H9 (cell line): Measurements from ENCODE around the gene MCM10. TPM values are rescaled to one million over a fixed set of nuclear protein-coding genes. Genes with fewer than 3 reads are reported as not detected.

Experiments
- DNase-seq: peaks from one replicate; pipeline ENCODE4 v3.0.0-alpha.2; 2017
- H2AFZ ChIP-seq: one replicate; pipeline ENCODE4 v1.6.1; 2013; ENCODE audit warnings: mild to moderate bottlenecking, low read length, control low read depth, moderate library complexity
- H2AK5ac ChIP-seq: 2 replicates; pipeline ENCODE4 v1.6.1; 2013; ENCODE audit warnings: low read length, control low read depth, mixed read lengths; ENCODE audit not compliant: insufficient read length
- H2BK120ac ChIP-seq: one replicate; pipeline ENCODE4 v1.6.1; 2013; ENCODE audit warnings: low read depth, mild to moderate bottlenecking, low read length, control low read depth, inconsistent platforms; ENCODE audit not compliant: poor library complexity, severe bottlenecking
- H2BK12ac ChIP-seq: 2 replicates; pipeline ENCODE4 v1.6.1; 2013; ENCODE audit warnings: low read length, control low read depth, mixed read lengths, low read depth; ENCODE audit not compliant: insufficient read length
- H2BK15ac ChIP-seq: 2 replicates; pipeline ENCODE4 v1.6.1; 2013; ENCODE audit warnings: low read depth, low read length, control low read depth
- H2BK20ac ChIP-seq: one replicate; pipeline ENCODE4 v1.6.1; 2013; ENCODE audit warnings: low read depth, mild to moderate bottlenecking, low read length, control low read depth, inconsistent platforms; ENCODE audit not compliant: poor library complexity, severe bottlenecking
- H2BK5ac ChIP-seq: 2 replicates; pipeline ENCODE4 v1.6.1; 2013; ENCODE audit warnings: low read length, control low read depth, mixed read lengths; ENCODE audit not compliant: insufficient read length
- H3K14ac ChIP-seq: 2 replicates; pipeline ENCODE4 v1.6.1; 2013; ENCODE audit warnings: low read length, control low read depth; ENCODE audit not compliant: insufficient read depth
- H3K18ac ChIP-seq: 2 replicates; pipeline ENCODE4 v1.6.1; 2013; ENCODE audit warnings: low read depth, mild to moderate bottlenecking, mixed read lengths, low read length, control low read depth; ENCODE audit not compliant: insufficient read length
- H3K23ac ChIP-seq: 2 replicates; pipeline ENCODE4 v1.6.1; 2013; ENCODE audit warnings: low read length, control low read depth, mixed read lengths, low read depth; ENCODE audit not compliant: insufficient read length
- H3K23me2 ChIP-seq: 2 replicates; pipeline ENCODE4 v1.6.1; 2013; ENCODE audit warnings: low read depth, mild to moderate bottlenecking, mixed read lengths, low read length, control low read depth; ENCODE audit not compliant: insufficient read length, poor library complexity, severe bottlenecking
- H3K27ac ChIP-seq: 2 replicates; pipeline ENCODE4 v1.5.1; 2013; ENCODE audit warnings: low read length, control low read depth, mixed read lengths, low read depth; ENCODE audit not compliant: insufficient read length
- H3K27me3 ChIP-seq: 2 replicates; pipeline ENCODE4 v1.6.1; 2013; ENCODE audit warnings: low read length, control low read depth, inconsistent platforms; ENCODE audit not compliant: insufficient read depth
- H3K4ac ChIP-seq: 2 replicates; pipeline ENCODE4 v1.6.1; 2013; ENCODE audit warnings: low read depth, mild to moderate bottlenecking, control low read depth, inconsistent platforms, low read length, moderate library complexity
- H3K4me1 ChIP-seq: 2 replicates; pipeline ENCODE4 v1.6.1; 2013; ENCODE audit warnings: low read length, control low read depth, inconsistent platforms; ENCODE audit not compliant: insufficient read depth
- H3K4me2 ChIP-seq: 2 replicates; pipeline ENCODE4 v1.6.1; 2013; ENCODE audit warnings: low read length, control low read depth, mixed read lengths; ENCODE audit not compliant: insufficient read length, insufficient read depth
- H3K56ac ChIP-seq: 2 replicates; pipeline ENCODE4 v1.6.1; 2013; ENCODE audit warnings: low read depth, mild to moderate bottlenecking, mixed read lengths, low read length, control low read depth; ENCODE audit not compliant: insufficient read length
- H3K79me1 ChIP-seq: 2 replicates; pipeline ENCODE4 v1.6.1; 2013; ENCODE audit warnings: low read depth, mild to moderate bottlenecking, moderate library complexity, low read length, control low read depth, inconsistent platforms; ENCODE audit not compliant: insufficient read depth, poor library complexity, severe bottlenecking
- H3K79me2 ChIP-seq: 2 replicates; pipeline ENCODE4 v1.6.1; 2013; ENCODE audit warnings: low read length, control low read depth, inconsistent platforms; ENCODE audit not compliant: insufficient read depth
- H3K9ac ChIP-seq: 2 replicates; pipeline ENCODE4 v1.6.1; 2013; ENCODE audit warnings: low read length, control low read depth, mixed read lengths; ENCODE audit not compliant: insufficient read length; ENCODE audit errors: extremely low read depth
- H3K9me3 ChIP-seq: one replicate; pipeline ENCODE4 v1.6.1; 2013; ENCODE audit warnings: low read depth, low read length, inconsistent platforms; ENCODE audit not compliant: control insufficient read depth
- H3T11ph ChIP-seq: one replicate; pipeline ENCODE4 v1.6.1; 2013; ENCODE audit warnings: mild to moderate bottlenecking, low read length, control low read depth, inconsistent platforms
- H4K20me1 ChIP-seq: one replicate; pipeline ENCODE4 v1.6.1; 2013; ENCODE audit not compliant: control insufficient read depth, insufficient read length, insufficient read depth
- H4K5ac ChIP-seq: 2 replicates; pipeline ENCODE4 v1.6.1; 2013; ENCODE audit warnings: low read depth, mild to moderate bottlenecking, mixed read lengths, low read length, control low read depth; ENCODE audit not compliant: insufficient read length
- H4K8ac ChIP-seq: replicated peaks from 2 replicates; pipeline ENCODE4 v1.6.1; 2013; ENCODE audit warnings: low read length, control low read depth, mixed read lengths, low read depth; ENCODE audit not compliant: insufficient read length
- H4K91ac ChIP-seq: 2 replicates; pipeline ENCODE4 v1.6.1; 2013; ENCODE audit warnings: low read depth, mild to moderate bottlenecking, moderate library complexity, mixed read lengths, low read length, control low read depth; ENCODE audit not compliant: insufficient read length
- H3K27ac Mint-ChIP-seq, 3 experiments: 2 replicates in 2 of 3; 3 replicates in 1 of 3; pipeline ENCODE4 v1.8.0; 2020 to 2021; ENCODE audit warnings: mixed read lengths in 3 of 3, mild to moderate bottlenecking in 1 of 3, moderate library complexity in 1 of 3
- H3K27me3 Mint-ChIP-seq: 2 replicates; pipeline ENCODE4 v1.8.0; 2021; ENCODE audit warnings: low read depth, mild to moderate bottlenecking, moderate library complexity, mixed read lengths
- H3K36me3 Mint-ChIP-seq, 3 experiments: 2 replicates in 2 of 3; 3 replicates in 1 of 3; pipeline ENCODE4 v1.8.0; 2020 to 2021; ENCODE audit warnings: low read depth in 3 of 3, mixed read lengths in 3 of 3; ENCODE audit not compliant: insufficient read depth in 1 of 3
- H3K4me1 Mint-ChIP-seq, 2 experiments: 2 replicates each; pipeline ENCODE4 v1.8.0; 2020; ENCODE audit warnings: mixed read lengths in 2 of 2
- H3K4me3 Mint-ChIP-seq, 2 experiments: 2 replicates in 1 of 2; 3 replicates in 1 of 2; pipeline ENCODE4 v1.8.0; 2020 to 2021; ENCODE audit warnings: mild to moderate bottlenecking in 2 of 2, mixed read lengths in 2 of 2, moderate library complexity in 1 of 2
- H3K9me3 Mint-ChIP-seq, 2 experiments: 2 replicates in 1 of 2; 3 replicates in 1 of 2; pipeline ENCODE4 v1.8.0; 2020; ENCODE audit warnings: mild to moderate bottlenecking in 2 of 2, mixed read lengths in 2 of 2, moderate library complexity in 1 of 2
- CTCF ChIP-seq: fragments of 200-600 bp; sonication (generic); conservative IDR thresholded peaks from 3 replicates; pipeline ENCODE4 v1.8.0; 2021; ENCODE audit warnings: antibody characterized with exemption, mild to moderate bottlenecking
- WGBS: extraction: QIAGEN DNeasy Blood & Tissue Kit; methylation state at CpG from one replicate; pipeline ENCODE4 v1.1.7; 2013; ENCODE audit warnings: missing lambda C conversion rate, low lambda C conversion rate, mixed read lengths; ENCODE audit not compliant: insufficient read length; ENCODE audit errors: extremely low coverage; 5-methylcytosine and 5-hydroxymethylcytosine counted together
- total RNA-seq: library from RNA; stranded (reverse); gene quantifications from 2 replicates; pipeline ENCODE4 v1.2.1, GENCODE V29; 2021

The MCM10 gene
- total RNA-seq, 1 experiment from 2014 or later: 67.4 TPM

GRCh38 chr10:13201132-13201531, 39.8 kb downstream of the MCM10 start:
- H4K5ac ChIP-seq: no peak overlapping the region
- H3K27ac ChIP-seq: no peak overlapping the region
- Mint-ChIP-seq H3K36me3 (peaks cover 59 to 89% (median 86%) of the 10 kb centered on the region in 3 experiments; a peak in 6 of 7 replicates), H3K9me3 (no peaks in the 10 kb centered on the region), H3K4me1 (no peaks in the 10 kb centered on the region), H3K4me3 (no peak overlapping the region), H3K27me3 (no peaks in the 10 kb centered on the region), H3K27ac (no peak overlapping the region)
- no peak for TF ChIP-seq CTCF
- H3K56ac ChIP-seq: no peak overlapping the region
- no peak overlapping the region for H3K9ac ChIP-seq
- H3K18ac ChIP-seq: no peak overlapping the region
- H2BK15ac ChIP-seq: no peak overlapping the region
- H4K8ac ChIP-seq: no peak overlapping the region
- H2AFZ ChIP-seq: no peak overlapping the region
- H4K20me1 ChIP-seq: no peaks in the 10 kb centered on the region
- no CpG with 5 or more reads among the region's 6 CpGs for WGBS
- H3K23me2 ChIP-seq: no peaks in the 10 kb centered on the region
- H2BK120ac ChIP-seq: no peak overlapping the region
- no peak for DNase-seq
- no peak overlapping the region for H3K4me2 ChIP-seq
- no peak overlapping the region for H2BK20ac ChIP-seq
- H3K79me1 ChIP-seq: no peaks in the 10 kb centered on the region
- no peak overlapping the region for H3K23ac ChIP-seq
- H3K4me1 ChIP-seq: no peaks in the 10 kb centered on the region
- H2BK12ac ChIP-seq: no peak overlapping the region
- no peak overlapping the region for H3T11ph ChIP-seq
- H4K91ac ChIP-seq: no peak overlapping the region
- no peaks in the 10 kb centered on the region for H3K79me2 ChIP-seq
- no peak overlapping the region for H3K14ac ChIP-seq
- no peak overlapping the region for H2BK5ac ChIP-seq
- H3K4ac ChIP-seq: no peak overlapping the region
- H3K27me3 ChIP-seq: no peaks in the 10 kb centered on the region
- no peaks in the 10 kb centered on the region for H3K9me3 ChIP-seq
- H2AK5ac ChIP-seq: no peak overlapping the region
